WTC11 (cell line): ENCODE results near the gene NUDT3. TPM values are rescaled to one million over a fixed set of nuclear protein-coding genes. Genes with fewer than 3 reads are reported as not detected.

ENCODE experiments used
- ATAC-seq: fragments of 200-7000 bp; cut with Tn5 transposase; 2 replicates; pipeline ENCODE4 v1.10.0; 2021; ENCODE audit warnings: mild to moderate bottlenecking, moderate library complexity
- CTCF ChIA-PET: fragments of 300-600 bp; sonication (Branson Sonifier 250); formaldehyde crosslinking; loops from one replicate; lab custom pipeline; 2021; ENCODE audit warnings: antibody characterized with exemption; lab: Charles Lee
- POLR2A ChIA-PET: fragments of 350-600 bp; sonication (Branson Sonifier 250); formaldehyde crosslinking; loops from one replicate; lab custom pipeline; 2021; ENCODE audit warnings: antibody characterized with exemption; lab: Charles Lee
- DNase-seq: peaks from one replicate; pipeline ENCODE4 v3.0.0; 2021; ENCODE audit warnings: low spot score
- H3K27ac Mint-ChIP-seq: 2 replicates; pipeline ENCODE4 v1.8.0; 2021; ENCODE audit warnings: mixed read lengths
- H3K27me3 Mint-ChIP-seq: 2 replicates; pipeline ENCODE4 v1.8.0; 2021; ENCODE audit warnings: low read depth, mild to moderate bottlenecking, moderate library complexity, mixed read lengths
- H3K36me3 Mint-ChIP-seq: 2 replicates; pipeline ENCODE4 v1.8.0; 2021; ENCODE audit warnings: mixed read lengths
- H3K4me1 Mint-ChIP-seq: 2 replicates; pipeline ENCODE4 v1.8.0; 2022; ENCODE audit warnings: mixed read lengths
- H3K4me3 Mint-ChIP-seq: 2 replicates; pipeline ENCODE4 v1.8.0; 2021; ENCODE audit warnings: mild to moderate bottlenecking, moderate library complexity, mixed read lengths
- H3K9me3 Mint-ChIP-seq: 2 replicates; pipeline ENCODE4 v1.8.0; 2021; ENCODE audit warnings: mixed read lengths
- CREB1 ChIP-seq: sonication (generic); formaldehyde crosslinking; IDR thresholded peaks from 2 replicates; pipeline ENCODE4 v1.8.0; 2023; ENCODE audit warnings: mild to moderate bottlenecking, missing genetic modification reagents
- GABPB1 ChIP-seq: sonication (generic); formaldehyde crosslinking; IDR thresholded peaks from 2 replicates; pipeline ENCODE4 v1.8.1; 2023; ENCODE audit warnings: mild to moderate bottlenecking, missing genetic modification reagents
- GTF2I ChIP-seq: fragments of 250-450 bp; sonication (Bioruptor Pico); conservative IDR thresholded peaks from 2 replicates; pipeline ENCODE4 v1.4.0; 2021; ENCODE audit warnings: mild to moderate bottlenecking
- KAT7 ChIP-seq: sonication (generic); formaldehyde crosslinking; IDR thresholded peaks from 2 replicates; pipeline ENCODE4 v1.8.1; 2023; ENCODE audit warnings: missing genetic modification reagents, mild to moderate bottlenecking, borderline replicate concordance
- PRRX2 ChIP-seq: fragments of 250-450 bp; sonication (Bioruptor Pico); IDR thresholded peaks from 2 replicates; pipeline ENCODE4 v1.8.0; 2021; ENCODE audit warnings: mild to moderate bottlenecking
- SMAD3 ChIP-seq: sonication (generic); formaldehyde crosslinking; IDR thresholded peaks from 2 replicates; pipeline ENCODE4 v1.8.0; 2022; ENCODE audit warnings: missing genetic modification reagents, mild to moderate bottlenecking, borderline replicate concordance
- TEAD4 ChIP-seq: sonication (generic); formaldehyde crosslinking; IDR thresholded peaks from 2 replicates; pipeline ENCODE4 v1.8.0; 2022; ENCODE audit warnings: mild to moderate bottlenecking, missing genetic modification reagents
- ZBTB43 ChIP-seq: sonication (generic); formaldehyde crosslinking; IDR thresholded peaks from 2 replicates; pipeline ENCODE4 v1.8.1; 2023; ENCODE audit warnings: mild to moderate bottlenecking, missing genetic modification reagents
- ZNF317 ChIP-seq: sonication (generic); formaldehyde crosslinking; IDR thresholded peaks from 2 replicates; pipeline ENCODE4 v1.8.1; 2023; ENCODE audit warnings: low read depth, mild to moderate bottlenecking, moderate library complexity, missing genetic modification reagents, borderline replicate concordance
- ZNF416 ChIP-seq: fragments of 250-450 bp; sonication (Bioruptor Pico); IDR thresholded peaks from 2 replicates; pipeline ENCODE4 v1.9.0; 2021; ENCODE audit warnings: mild to moderate bottlenecking, inconsistent platforms
- total RNA-seq: library from RNA; stranded (reverse); gene quantifications from 3 replicates; pipeline ENCODE4 v1.2.3, GENCODE V29; 2021
- TF ChIP-seq, protein P1 (sequence below): sonication (generic); formaldehyde crosslinking; IDR thresholded peaks from 2 replicates; pipeline ENCODE4 v1.8.0; 2022; ENCODE audit warnings: mild to moderate bottlenecking, missing genetic modification reagents
- TF ChIP-seq, protein P2 (sequence below): fragments of 200-600 bp; IDR thresholded peaks from 2 replicates; pipeline ENCODE4 v1.8.0; 2022; ENCODE audit warnings: antibody characterized with exemption
- TF ChIP-seq, protein P3 (sequence below): sonication (generic); formaldehyde crosslinking; IDR thresholded peaks from 2 replicates; pipeline ENCODE4 v1.8.0; 2022; ENCODE audit warnings: mild to moderate bottlenecking, missing genetic modification reagents
- TF ChIP-seq, protein P4 (sequence below): sonication (generic); formaldehyde crosslinking; IDR thresholded peaks from 2 replicates; pipeline ENCODE4 v1.8.1; 2023; ENCODE audit warnings: mild to moderate bottlenecking, missing genetic modification reagents, moderate library complexity
- TF ChIP-seq, protein P5 (sequence below): sonication (generic); formaldehyde crosslinking; IDR thresholded peaks from 2 replicates; pipeline ENCODE4 v1.8.1; 2023; ENCODE audit warnings: mild to moderate bottlenecking, missing genetic modification reagents, moderate library complexity

Gene NUDT3
- total RNA-seq, 1 experiment from 2014 or later: 30.0 TPM

- ChIA-PET CTCF (interaction anchor here (1.4 kb wide), 1 partner anchor 175 kb away, joined by 5 read pairs; no protein-coding TSS in a partner anchor), POLR2A (no interaction called here)
- no peaks in the 10 kb centered on the region for H3K9me3 Mint-ChIP-seq
- TF ChIP-seq TEAD4 (CRISPR knock-in tag) (no peak), CREB1 (no peak)
- TF ChIP-seq, protein P1, sequence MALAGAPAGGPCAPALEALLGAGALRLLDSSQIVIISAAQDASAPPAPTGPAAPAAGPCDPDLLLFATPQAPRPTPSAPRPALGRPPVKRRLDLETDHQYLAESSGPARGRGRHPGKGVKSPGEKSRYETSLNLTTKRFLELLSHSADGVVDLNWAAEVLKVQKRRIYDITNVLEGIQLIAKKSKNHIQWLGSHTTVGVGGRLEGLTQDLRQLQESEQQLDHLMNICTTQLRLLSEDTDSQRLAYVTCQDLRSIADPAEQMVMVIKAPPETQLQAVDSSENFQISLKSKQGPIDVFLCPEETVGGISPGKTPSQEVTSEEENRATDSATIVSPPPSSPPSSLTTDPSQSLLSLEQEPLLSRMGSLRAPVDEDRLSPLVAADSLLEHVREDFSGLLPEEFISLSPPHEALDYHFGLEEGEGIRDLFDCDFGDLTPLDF (CRISPR knock-in tag): no peak
- TF ChIP-seq, protein P2, sequence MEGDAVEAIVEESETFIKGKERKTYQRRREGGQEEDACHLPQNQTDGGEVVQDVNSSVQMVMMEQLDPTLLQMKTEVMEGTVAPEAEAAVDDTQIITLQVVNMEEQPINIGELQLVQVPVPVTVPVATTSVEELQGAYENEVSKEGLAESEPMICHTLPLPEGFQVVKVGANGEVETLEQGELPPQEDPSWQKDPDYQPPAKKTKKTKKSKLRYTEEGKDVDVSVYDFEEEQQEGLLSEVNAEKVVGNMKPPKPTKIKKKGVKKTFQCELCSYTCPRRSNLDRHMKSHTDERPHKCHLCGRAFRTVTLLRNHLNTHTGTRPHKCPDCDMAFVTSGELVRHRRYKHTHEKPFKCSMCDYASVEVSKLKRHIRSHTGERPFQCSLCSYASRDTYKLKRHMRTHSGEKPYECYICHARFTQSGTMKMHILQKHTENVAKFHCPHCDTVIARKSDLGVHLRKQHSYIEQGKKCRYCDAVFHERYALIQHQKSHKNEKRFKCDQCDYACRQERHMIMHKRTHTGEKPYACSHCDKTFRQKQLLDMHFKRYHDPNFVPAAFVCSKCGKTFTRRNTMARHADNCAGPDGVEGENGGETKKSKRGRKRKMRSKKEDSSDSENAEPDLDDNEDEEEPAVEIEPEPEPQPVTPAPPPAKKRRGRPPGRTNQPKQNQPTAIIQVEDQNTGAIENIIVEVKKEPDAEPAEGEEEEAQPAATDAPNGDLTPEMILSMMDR: no peak
- peaks cover 31% of the 10 kb centered on the region for H3K4me1 Mint-ChIP-seq
- H3K27me3 Mint-ChIP-seq: no peaks in the 10 kb centered on the region
- no peak overlapping the region for H3K27ac Mint-ChIP-seq
- no peak overlapping the region for H3K4me3 Mint-ChIP-seq
- ATAC-seq (no peak), DNase-seq (no peak)
- H3K36me3 Mint-ChIP-seq: peaks cover 3% of the 10 kb centered on the region; the same call in 1 of the 2 replicates
Measured at GRCh38 chr6:34338811-34339210, 53.7 kb downstream of the NUDT3 start.

DNA sequence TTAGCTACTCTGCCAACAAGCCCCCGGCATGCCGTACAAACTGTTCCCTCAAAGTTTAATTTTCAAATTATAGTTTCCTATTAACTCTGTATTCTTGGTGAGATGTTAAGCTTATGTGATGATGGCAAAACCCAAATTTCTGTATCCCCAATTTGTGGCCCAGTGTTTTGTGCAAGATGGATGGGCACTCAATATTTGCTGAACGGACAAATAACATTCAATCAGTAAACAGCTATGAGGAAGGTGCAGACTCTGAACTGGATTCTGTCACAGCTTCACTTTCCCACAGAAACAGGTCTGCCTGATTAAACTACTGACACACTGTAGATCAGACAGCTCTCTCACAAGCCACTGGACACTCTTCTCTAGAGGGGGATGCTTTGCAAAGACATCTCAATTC is 54.1 kb downstream of the NUDT3 start:
- Mint-ChIP-seq H3K27ac (no peak overlapping the region), H3K27me3 (no peaks in the 10 kb centered on the region), H3K36me3 (peaks cover 3% of the 10 kb centered on the region), H3K4me3 (no peak overlapping the region), H3K4me1 (peaks cover 31% of the 10 kb centered on the region), H3K9me3 (no peaks in the 10 kb centered on the region)
- ATAC-seq (no peak), DNase-seq (no peak)
- ChIA-PET POLR2A (no interaction called here), CTCF (interaction anchor here (1.4 kb wide), 1 partner anchor 175 kb away, joined by 5 read pairs; no protein-coding TSS in a partner anchor)
- TF ChIP-seq, protein P3, sequence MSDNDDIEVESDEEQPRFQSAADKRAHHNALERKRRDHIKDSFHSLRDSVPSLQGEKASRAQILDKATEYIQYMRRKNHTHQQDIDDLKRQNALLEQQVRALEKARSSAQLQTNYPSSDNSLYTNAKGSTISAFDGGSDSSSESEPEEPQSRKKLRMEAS: no peak
- TF ChIP-seq ZNF416 (CRISPR knock-in tag) (no peak), KAT7 (CRISPR knock-in tag) (no peak), GTF2I (CRISPR knock-in tag) (no peak), SMAD3 (CRISPR knock-in tag) (no peak), ZBTB43 (CRISPR knock-in tag) (no peak), ZNF317 (CRISPR knock-in tag) (no peak), PRRX2 (CRISPR knock-in tag) (no peak), GABPB1 (CRISPR knock-in tag) (no peak)
- TF ChIP-seq, protein P2: no peak
- TF ChIP-seq, protein P4, sequence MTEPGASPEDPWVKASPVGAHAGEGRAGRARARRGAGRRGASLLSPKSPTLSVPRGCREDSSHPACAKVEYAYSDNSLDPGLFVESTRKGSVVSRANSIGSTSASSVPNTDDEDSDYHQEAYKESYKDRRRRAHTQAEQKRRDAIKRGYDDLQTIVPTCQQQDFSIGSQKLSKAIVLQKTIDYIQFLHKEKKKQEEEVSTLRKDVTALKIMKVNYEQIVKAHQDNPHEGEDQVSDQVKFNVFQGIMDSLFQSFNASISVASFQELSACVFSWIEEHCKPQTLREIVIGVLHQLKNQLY (CRISPR knock-in tag): no peak
- TF ChIP-seq, protein P5, sequence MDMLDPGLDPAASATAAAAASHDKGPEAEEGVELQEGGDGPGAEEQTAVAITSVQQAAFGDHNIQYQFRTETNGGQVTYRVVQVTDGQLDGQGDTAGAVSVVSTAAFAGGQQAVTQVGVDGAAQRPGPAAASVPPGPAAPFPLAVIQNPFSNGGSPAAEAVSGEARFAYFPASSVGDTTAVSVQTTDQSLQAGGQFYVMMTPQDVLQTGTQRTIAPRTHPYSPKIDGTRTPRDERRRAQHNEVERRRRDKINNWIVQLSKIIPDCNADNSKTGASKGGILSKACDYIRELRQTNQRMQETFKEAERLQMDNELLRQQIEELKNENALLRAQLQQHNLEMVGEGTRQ: no peak
